CD4-positive, alpha-beta T cell treated with Interleukin-4 for 1 hour (primary cell): ENCODE data around the gene SPTBN1.
A peak's percentile ranks its signal among the peaks of the same experiment; 100 is the strongest.

Source experiments
- DNase-seq, 2 donors: peaks; one replicate each; pipeline ENCODE4 v3.0.0-alpha.2; 2020 to 2022

The SPTBN1 gene

DNA sequence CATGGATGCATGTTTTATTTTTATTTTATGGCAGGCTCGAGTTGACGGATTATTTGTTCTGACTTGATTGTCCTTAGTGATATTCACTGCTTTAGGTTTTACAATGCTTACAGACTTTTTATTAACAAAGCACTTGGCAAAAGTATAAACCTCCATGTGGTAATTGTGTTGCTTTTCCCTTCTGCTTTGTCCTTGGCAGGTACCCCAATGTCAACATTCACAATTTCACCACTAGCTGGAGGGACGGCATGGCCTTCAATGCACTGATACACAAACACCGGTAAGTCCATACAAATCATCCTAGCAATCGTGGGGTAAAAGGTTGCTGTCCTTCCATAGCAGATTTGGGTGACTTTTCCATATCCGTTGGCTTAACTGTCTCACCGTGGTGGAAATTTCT lies 161.3 kb downstream of the SPTBN1 start:
- no peak for DNase-seq

DNA sequence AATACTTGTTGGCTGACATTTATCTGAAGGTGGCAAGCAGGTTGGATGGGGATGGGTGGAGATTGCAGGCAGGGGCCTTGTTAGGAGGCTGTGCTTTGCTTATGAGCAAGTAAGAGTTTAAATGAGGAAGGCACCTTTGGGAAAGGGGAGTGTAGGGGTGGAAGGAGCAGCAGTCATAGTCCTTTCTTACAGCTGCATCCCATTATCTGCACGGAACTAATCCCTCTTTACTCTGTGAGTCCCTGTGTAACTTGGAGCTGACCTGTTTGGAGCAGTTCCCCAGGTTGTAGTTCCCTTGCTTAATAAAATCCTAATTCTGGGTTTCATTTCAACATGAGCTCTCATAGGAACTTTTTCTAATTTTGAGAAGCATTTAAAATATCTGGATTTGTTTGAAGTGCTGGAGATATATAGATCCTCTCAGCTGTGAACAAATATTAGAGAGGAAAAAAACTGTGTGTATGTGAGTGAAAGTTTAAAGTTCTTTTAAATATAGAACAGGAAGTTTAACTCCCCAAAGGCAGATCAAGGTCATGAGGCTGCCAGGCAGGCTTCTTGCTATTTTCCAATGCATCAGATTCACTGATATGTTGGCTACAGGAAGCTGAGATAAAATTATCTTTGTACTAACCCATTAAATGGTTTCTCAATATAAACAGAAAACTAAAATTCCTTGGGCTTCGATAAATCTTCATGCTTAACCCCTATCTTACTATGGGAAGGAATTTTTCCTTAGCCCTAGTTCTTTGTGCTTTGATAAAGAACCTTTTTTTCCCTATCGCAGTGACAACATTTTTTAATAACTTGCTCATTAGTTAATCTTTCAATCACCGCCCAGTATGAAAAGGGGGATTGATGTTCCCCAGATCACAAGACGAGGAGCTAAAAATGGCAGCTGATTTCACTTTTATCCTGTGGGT lies 162.8 kb downstream of the SPTBN1 start:
- no peak for DNase-seq

DNA sequence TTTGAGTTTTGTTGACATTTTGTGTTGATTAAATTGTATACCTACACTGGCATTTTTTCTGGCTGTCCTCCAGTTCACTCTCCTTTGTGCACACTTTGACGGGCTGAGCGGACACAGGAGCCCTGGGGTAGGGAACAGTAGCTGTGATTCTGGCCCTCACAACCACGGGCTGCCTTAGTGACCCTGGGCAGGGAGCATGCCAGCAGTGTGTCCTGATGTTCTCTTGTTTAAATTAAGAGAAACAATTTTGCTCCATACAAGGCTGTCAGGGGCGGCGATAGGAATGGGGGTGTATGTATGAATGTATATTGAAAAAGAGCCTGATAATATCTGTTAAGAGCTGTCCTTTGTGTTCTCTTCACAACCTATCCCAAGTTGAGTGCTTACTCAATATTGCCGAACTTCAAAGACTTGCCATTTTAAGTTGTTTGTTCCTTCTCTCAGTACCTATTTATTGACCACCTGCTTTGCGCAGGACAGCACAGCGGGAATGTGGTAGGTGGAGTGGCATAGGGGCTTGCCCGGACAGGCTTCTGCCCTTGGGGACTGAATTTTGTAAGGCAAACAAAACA lies 163.6 kb downstream of the SPTBN1 start:
- DNase-seq: no peak

DNA sequence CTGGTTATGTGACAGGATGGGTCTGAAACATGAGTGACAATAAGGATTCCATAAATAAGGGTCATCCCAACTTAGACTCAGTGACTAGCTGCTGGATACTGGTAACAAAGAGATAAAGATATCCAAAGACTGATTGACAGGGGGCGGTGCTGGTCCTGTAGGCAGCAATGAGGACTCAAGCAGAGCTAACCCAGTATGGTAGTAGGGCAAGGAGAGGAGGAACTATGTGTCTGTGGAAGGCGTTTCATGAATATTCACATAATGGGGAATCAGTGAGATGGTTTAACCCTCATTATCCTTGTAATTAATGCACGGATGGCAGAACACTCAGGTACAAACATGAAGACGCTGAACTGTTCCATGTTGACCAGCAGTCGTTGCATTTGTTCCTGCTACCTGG lies 164.8 kb downstream of the SPTBN1 start:
- no peak for DNase-seq

DNA sequence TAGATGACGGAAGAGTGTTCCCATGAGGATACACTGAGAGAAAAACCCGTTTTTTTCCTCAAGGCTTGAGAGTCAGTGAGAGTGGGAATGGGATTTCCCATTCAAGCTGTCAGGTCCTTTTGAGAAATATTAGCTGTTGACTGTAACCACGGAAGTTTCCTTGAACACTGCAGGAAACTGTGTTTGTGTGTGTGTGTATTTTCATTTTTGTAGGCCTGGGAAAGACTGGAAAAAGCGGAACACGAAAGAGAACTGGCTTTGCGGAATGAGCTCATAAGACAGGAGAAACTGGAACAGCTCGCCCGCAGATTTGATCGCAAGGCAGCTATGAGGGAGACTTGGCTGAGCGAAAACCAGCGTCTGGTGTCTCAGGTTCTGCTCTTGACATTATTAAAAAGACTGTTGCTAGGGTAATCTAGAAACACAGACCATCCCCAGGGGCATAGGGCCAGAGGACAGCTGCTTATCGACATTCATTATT lies 168.5 kb downstream of the SPTBN1 start:
- DNase-seq: no peak

DNA sequence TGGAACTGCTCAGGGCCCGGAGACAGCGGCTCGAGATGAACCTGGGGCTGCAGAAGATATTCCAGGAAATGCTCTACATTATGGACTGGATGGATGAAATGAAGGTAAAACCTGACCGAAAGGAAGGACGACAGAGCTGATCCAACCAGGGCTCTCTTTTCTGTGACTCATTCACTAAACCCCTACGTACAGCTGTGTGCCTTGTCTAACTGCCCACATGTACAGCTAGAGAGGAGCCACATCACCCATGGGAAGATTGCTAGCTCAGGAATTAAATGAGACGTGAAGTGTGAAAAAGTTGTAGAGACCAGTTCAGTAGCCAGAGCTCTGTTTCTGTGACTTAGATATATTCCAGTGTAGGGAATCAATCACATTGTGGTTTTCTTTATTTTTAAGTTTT lies 170.0 kb downstream of the SPTBN1 start:
- no peak for DNase-seq

DNA sequence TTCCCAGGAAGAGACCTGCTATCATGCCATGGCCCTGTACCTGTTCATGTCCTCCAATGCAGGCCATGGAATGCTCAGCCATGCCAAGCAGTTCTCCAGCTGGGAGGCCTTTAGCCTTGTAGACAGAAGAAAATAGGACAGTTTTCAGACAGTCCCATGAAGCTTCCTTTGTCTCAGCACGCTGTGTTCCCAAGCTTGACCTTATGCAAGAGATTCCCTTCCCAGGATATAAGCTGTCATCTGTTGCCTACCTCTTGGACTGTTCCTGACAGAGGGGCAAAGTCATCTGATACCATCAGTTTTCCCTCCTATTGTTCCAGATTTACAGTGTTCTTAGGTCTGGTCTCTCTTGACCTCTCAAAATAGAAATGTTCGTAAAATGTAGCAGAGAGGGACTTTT lies 170.8 kb downstream of the SPTBN1 start:
- DNase-seq: no peak

DNA sequence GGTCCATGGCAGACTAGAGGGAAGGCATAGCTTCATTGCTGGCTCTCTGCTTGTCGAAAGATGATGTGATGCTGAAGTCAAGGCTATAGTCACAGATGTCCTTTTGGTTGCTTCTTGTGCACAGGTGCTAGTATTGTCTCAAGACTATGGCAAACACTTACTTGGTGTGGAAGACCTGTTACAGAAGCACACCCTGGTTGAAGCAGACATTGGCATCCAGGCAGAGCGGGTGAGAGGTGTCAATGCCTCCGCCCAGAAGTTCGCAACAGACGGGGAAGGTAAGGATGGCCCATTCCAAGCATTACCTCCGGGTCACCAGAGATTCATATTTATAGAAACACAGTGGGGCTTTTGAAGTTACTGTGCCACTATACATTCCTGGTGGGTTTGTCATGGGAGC lies 171.8 kb downstream of the SPTBN1 start:
- no peak for DNase-seq

DNA sequence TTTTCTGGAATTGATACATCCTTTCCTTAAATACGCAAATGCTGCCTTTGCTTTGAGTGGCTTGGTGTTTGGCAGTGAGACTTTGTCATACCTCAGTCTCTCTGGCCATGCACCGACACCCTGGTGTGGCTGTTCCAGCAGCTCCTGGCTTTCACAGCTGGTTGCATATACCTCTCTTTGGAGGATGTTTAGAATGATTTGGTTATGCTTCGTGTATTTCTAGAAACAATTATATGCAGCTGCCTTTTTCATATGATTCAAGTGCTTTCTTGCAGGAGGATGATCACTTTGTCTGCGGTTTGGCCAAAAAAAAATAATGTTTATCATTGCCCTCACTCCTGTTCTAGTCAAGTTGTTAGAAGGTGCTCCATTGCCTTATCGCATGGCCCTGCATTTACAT lies 172.3 kb downstream of the SPTBN1 start:
- no peak for DNase-seq

DNA sequence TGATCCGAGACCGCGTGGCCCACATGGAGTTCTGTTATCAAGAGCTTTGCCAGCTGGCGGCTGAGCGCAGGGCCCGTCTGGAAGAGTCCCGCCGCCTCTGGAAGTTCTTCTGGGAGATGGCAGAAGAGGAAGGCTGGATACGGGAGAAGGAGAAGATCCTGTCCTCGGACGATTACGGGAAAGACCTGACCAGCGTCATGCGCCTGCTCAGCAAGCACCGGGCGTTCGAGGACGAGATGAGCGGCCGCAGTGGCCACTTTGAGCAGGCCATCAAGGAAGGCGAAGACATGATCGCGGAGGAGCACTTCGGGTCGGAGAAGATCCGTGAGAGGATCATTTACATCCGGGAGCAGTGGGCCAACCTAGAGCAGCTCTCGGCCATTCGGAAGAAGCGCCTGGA lies 172.8 kb downstream of the SPTBN1 start:
- DNase-seq: no peak

DNA sequence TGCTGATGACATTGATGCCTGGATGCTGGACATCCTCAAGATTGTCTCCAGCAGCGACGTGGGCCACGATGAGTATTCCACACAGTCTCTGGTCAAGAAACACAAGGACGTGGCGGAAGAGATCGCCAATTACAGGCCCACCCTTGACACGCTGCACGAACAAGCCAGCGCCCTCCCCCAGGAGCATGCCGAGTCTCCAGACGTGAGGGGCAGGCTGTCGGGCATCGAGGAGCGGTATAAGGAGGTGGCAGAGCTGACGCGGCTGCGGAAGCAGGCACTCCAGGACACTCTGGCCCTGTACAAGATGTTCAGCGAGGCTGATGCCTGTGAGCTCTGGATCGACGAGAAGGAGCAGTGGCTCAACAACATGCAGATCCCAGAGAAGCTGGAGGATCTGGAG lies 173.3 kb downstream of the SPTBN1 start:
- DNase-seq: no peak

DNA sequence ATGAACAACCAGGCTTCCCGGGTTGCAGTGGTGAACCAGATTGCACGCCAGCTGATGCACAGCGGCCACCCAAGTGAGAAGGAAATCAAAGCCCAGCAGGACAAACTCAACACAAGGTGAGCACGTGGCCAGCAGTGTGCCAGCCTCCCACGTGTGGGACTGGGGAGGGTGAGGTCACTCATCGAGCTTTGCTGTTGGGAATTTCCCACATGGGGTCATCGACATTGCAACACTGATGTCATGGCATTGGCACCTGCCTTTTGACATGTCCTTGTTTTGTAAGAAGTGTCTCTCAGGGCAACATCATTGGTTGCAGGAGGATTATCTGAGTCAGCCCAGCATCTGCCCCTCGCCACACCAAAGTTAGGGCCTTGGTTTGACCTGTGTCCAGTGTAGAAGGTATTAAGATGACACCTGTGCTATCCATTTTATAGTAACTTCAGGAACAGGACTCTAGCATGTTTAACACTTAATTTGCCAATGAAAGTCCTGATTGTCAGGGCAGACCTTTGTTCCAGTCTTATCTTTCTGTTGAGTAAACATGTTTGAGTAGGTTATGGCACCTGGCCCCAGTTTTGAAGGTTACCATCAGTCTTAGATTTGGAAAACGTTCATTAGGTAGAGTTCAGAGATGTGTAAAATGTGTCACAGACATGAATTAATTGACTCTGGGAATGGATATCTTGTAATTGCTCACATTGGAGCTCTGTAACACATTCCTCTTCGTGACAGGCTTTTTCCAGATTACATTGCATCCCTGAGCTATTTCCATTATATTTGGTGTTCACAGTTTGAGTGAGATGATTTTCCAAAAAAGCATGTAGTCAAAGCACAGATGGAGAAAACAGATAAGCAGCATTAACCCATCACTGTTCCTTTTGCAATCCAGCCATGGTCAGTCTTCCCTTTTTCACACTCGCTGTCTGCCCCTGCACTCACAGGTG lies 174.1 kb downstream of the SPTBN1 start:
- DNase-seq: peak in 1 of 2 donors; percentile 23

DNA sequence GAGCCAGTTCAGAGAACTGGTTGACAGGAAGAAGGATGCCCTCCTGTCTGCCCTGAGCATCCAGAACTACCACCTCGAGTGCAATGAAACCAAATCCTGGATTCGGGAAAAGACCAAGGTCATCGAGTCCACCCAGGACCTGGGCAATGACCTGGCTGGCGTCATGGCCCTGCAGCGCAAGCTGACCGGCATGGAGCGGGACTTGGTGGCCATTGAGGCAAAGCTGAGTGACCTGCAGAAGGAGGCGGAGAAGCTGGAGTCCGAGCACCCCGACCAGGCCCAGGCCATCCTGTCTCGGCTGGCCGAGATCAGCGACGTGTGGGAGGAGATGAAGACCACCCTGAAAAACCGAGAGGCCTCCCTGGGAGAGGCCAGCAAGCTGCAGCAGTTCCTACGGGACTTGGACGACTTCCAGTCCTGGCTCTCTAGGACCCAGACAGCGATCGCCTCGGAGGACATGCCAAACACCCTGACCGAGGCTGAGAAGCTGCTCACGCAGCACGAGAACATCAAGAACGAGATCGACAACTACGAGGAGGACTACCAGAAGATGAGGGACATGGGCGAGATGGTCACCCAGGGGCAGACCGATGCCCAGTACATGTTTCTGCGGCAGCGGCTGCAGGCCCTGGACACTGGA lies 174.9 kb downstream of the SPTBN1 start:
- no peak for DNase-seq

DNA sequence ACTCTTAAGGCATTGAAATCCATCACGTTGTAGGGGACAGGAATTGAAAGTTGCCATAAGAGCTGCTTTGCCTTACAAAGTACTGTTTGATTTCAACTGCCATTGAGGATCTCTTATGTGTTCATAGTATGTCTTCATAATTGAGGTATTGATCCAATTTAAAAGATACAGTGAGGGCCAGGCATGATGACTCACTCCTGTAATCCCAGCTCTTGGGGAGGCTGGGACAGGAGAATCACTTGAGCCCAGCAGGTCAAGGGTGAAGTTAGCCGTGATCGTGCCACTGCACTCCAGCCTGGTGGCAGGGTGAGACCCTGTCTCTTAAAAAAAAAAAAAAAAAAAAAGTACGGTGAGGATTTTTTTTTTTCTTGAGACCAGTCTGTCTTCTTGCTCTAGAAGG lies 175.6 kb downstream of the SPTBN1 start:
- no peak for DNase-seq

DNA sequence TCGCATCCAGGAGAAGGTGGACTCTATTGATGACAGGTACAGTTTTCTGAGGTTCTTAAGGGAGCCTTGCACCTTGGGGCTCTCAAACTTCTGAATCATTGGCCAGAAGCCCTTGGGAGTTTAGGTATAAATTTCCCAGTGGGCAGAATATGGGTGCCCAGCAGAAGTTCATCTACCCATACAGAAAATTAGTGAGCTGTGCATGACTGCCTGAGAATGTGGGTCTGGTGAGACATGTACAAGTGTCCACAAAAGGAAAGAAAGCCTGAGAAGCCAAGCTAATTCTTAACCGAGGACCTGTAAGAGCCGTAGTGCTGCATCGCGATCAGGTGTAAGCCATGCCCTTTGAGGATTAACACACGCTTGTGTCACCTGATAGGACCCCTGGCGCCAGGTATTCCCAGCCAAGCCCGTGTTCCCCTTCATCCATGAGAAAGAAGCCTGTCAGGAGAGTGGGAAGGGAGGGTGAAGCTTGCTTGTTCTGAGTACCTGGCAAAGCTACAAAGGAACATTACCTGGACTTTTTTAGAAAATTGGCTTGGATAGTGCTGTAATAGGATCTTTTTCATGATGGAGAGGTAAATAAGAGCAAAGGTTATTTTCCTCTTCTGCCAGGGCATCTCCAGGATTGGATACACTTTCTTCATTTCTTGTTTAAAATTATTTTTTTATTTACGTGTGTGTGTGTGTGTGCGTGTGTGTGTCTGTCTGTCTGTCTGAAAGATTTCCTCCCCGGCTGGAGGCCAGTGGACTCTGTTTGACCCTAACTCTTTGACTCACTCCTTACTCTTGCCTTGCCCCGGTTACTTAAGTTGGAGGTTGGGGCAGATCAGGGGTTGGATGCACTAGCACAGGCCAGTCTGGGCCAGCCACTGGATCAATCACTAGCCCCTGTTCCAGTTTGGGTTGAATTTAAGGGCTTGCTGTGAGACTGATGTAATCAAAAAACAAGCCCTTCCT lies 176.9 kb downstream of the SPTBN1 start:
- DNase-seq: no peak

DNA sequence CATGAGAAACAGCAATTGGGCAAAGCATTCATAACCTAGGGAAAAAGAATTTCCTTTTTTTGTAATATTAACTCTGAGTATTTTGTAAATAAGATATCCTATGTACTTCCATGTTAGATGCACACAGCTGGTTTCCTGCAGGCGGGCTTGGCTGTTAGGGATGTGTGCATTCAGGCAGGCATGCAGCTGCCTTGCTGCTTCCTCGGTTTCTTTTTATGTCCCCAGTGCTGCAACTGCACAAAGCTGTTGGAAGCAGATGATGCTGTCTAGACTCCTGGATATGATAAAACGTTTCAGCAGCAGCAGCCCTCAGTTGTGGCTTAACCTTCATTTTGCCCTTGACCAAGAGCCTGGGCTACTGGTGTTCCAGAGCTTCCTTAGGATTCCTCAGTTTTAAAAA lies 177.9 kb downstream of the SPTBN1 start:
- no peak for DNase-seq

DNA sequence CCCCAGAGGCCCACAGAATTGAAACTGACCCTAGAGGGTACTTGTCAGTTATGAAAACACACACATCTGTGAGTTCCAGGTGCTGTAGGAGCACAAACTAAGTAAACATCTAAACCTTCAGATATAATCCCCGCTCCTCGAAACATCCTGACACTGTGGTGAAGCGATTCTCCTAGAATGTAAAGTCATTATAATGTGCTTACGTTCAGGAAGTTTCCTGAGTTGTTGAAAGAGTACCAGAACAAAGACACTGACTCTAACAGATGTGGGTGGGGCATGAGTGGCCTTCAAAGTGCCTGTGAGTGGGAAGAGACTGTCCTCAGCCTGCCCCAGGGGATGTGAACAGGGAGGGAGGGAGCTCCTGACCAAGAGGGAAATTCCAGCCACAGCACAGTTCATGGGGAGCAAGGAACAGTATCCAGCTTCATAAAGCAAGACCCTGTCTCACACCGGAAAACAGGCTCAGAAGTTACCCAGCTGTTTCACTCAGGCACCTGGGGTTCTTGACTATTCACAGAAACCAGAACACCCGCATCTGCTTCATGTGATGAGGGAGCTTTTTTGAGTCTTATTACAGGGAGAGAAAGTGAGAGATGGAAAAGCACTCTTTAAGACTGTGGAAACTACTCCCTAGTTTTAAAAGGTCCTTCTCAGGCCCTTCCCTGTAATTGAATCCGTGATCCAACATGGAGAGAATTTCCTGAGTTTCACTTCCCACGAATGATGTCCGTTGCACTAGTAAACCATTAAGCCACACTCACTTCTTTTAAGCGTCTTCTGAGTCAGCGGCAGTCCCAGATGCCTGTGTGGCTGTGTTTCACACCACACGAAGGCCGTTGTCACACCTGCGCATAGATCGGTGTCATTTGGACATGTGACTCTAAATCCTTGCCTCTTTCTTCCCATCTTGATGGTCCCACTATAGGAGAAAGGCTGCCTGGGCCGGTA lies 178.7 kb downstream of the SPTBN1 start:
- peak in 1 of 2 donors; percentile 26 for DNase-seq

DNA sequence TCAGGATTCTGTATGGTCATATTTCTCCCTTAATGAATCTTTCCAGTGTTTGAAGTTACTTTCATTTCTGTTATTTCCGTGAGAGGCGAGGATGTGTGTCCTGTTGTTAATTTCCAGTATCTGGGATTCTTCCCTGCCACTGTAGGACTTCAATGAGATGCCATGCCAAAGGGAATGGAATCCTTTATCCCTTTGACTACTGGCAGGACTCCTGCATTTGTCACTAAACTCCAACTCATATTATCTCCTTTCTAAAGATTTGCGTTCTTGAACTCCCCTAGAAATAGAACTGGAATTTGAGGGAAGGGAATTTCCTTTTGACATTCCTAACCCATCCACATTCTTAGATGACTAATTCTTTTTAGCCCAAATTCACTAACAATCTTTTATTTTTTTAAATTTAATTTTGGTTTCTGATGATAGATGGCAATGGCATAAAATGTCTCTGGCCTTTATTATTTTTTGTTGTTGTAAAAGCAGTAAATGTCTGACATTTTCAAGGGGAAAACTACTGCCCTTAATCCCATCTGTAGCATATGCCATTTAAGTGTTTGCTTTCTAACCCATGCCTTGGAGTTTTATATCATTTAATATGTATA lies 179.5 kb downstream of the SPTBN1 start:
- no peak for DNase-seq

DNA sequence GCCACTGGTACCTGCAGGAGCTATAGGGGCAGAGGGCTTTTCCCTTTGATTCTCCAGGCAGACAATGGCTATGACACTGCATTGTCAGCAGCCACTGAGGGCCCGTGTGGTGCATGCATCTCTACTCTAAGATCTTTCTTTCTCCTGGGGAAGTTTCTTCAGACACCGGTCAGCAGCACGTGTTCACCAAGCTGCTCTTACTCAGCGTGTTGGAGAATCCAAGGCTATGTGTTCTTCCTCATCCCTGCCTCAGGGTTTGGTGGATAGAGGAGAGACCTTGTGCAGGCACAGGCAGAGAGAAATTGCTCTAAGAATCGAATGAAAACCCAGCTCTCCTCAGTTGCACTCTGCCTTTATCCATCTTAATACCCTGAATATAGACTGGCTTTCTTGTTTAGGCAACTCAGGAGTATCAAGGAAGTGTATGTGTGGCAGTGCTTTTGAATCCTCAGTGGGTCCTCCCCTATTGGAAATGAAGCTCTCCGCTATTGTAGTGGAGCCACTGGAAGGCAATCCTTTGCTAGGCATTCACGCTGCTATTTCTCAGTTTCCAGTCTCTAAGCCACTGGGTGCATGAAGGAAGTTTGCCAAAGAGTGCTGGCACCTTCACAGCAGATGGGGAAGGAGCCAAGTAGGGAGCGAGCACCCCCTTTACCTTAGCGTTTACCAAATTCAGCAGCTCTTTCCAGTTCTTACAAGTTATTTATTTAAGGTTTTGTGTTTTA lies 180.4 kb downstream of the SPTBN1 start:
- DNase-seq: no peak
